ENCODE measurements around the gene PKD2. TPM values are rescaled to one million over a fixed set of nuclear protein-coding genes. Genes with fewer than 3 reads are reported as not detected.

PKD2 gene
- total and polyA plus RNA-seq, 12 donors = 6.5 to 21.5 (median 14.4) TPM

DNA sequence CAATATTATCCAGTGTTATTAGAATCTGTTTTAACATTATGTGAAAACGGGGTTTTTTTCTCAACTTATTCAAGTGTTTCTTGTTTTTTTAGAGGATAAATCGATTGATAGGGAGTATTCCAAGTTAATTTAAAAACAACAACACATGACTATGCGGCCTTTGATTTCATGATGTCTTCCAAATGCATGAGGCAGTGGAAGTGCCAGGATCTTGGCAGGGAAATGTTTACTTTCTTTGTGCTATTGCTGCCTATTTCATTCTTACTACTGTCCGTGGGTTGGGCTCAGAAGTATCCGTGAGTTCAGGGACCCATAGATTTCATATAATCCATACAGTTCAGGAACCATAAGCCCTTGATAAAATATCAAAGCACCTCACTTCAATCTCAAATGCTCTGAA, 86.4 kb downstream of the PKD2 start:
- DNase-seq (no peak), ATAC-seq (no peak)
- WGBS, 2 donors = 88 to 91% methylated on average over 5 of the region's 5 CpGs
- TF ChIP-seq, protein P1, sequence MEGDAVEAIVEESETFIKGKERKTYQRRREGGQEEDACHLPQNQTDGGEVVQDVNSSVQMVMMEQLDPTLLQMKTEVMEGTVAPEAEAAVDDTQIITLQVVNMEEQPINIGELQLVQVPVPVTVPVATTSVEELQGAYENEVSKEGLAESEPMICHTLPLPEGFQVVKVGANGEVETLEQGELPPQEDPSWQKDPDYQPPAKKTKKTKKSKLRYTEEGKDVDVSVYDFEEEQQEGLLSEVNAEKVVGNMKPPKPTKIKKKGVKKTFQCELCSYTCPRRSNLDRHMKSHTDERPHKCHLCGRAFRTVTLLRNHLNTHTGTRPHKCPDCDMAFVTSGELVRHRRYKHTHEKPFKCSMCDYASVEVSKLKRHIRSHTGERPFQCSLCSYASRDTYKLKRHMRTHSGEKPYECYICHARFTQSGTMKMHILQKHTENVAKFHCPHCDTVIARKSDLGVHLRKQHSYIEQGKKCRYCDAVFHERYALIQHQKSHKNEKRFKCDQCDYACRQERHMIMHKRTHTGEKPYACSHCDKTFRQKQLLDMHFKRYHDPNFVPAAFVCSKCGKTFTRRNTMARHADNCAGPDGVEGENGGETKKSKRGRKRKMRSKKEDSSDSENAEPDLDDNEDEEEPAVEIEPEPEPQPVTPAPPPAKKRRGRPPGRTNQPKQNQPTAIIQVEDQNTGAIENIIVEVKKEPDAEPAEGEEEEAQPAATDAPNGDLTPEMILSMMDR (IDR thresholded peaks at IDR 0.05) = no peak
- Histone ChIP-seq H3K4me1 (peaks cover 0 to 13% (median 8%) of the 10 kb centered on the region in 9 donors), H3K4me3 (no peak overlapping the region), H3K27ac (no peak overlapping the region), H3K9me3 (no peaks in the 10 kb centered on the region), H3K27me3 (no peaks in the 10 kb centered on the region), H3K36me3 (peaks cover 0 to 19% (median 0%) of the 10 kb centered on the region in 9 donors)
- intact Hi-C loops (cut with DNase I) = no loop called here

DNA sequence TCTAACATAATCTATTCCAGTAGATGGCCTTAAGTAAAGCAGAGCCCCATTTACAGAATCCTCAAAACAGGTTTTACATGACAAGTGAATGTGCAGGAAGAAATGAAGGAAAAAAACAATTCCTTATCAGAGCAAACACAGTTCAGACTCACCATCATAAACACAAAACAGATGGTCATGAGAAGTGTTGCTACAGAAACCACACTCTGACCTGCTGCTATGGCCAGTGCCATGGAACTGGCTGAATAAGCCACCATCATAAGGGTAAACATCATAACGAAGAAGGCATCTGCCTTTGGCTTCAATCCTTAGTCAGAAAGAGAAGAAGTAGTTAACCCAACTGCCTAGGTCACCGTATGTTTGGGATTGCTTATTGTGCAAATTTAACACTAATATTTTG, 89.9 kb downstream of the PKD2 start:
- no peak for DNase-seq

DNA sequence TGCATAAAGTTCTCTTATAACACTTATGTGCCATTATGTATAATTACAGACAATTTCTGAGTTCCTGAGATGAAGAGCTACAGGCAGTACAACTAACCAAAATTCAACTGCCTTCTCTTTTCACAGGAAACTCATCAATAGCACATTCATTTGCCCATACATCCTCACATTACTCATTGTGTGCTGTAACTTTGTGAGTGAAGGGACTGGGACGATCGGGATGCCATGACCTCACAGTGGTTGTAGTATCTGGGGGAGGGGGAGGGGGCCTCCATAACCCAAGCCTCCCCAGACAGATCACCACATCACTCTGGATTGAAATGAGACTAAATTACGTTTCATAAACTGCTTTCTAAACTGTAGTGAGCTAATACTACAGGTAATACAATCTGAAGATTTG, 90.3 kb downstream of the PKD2 start:
- WGBS, 2 donors = 85 to 87% methylated on average over 3 of the region's 3 CpGs
- Histone ChIP-seq H3K27ac (no peak overlapping the region), H3K36me3 (peaks cover 0 to 19% (median 0%) of the 10 kb centered on the region in 9 donors), H3K4me3 (no peak overlapping the region), H3K4me1 (no peaks in the 10 kb centered on the region), H3K27me3 (no peaks in the 10 kb centered on the region), H3K9me3 (no peaks in the 10 kb centered on the region)
- no peak for DNase-seq
- no peak for ATAC-seq
- intact Hi-C loops (cut with DNase I) = no loop called here
- TF ChIP-seq, protein P1 (IDR thresholded peaks at IDR 0.05) = no peak

More for the DNA sequence above, 89.9 kb downstream of the PKD2 start:
- intact Hi-C loops (cut with DNase I) = no loop called here
- peaks cover 0 to 19% (median 0%) of the 10 kb centered on the region in 9 donors for H3K36me3 ChIP-seq
- H3K27me3 ChIP-seq = no peaks in the 10 kb centered on the region
- TF ChIP-seq, protein P1 (IDR thresholded peaks at IDR 0.05) = no peak
- H3K9me3 ChIP-seq = no peaks in the 10 kb centered on the region
- H3K27ac ChIP-seq = no peak overlapping the region
- no peak for ATAC-seq
- WGBS, 2 donors = 86 to 89% methylated on average over 2 of the region's 2 CpGs
- H3K4me3 ChIP-seq = no peak overlapping the region
- no peaks in the 10 kb centered on the region for H3K4me1 ChIP-seq

DNA sequence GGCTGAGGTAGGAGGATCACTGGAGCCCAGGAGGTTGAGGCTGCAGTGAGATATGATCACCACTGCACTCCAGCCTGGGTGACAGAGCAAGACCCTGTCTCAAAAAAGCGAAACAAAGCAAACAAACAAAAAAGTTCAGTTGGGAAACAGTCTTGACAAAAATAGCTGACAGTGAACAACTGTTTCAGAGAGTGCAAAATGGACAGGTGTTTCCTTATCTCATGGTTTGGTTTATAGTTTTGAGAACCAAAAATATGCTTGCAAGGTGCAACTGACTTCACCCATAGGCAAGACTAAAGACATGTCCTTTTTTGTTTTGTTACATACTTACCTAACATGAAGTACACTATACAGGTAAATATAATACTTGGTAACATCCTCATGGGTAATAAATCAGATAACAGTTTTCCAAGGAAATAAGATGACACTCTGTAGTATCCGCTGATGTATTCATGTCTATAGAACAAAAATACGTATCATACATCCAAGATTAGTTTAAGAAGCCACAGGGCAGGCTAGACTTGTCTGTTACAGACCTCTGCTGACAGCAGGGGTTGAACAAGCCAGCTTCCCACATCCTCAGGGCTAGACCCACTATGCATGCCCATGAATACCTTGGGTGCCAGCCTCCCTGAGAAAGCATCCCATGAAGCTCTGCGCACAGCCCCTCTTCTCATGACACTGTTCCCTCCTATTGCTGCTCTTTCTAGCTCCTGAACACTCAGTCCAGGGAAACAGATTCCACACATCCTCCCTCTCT, 91.7 kb downstream of the PKD2 start:
- TF ChIP-seq, protein P1 (IDR thresholded peaks at IDR 0.05) = no peak
- H3K4me3 ChIP-seq = no peak overlapping the region
- intact Hi-C loops (cut with DNase I) = no loop called here
- ATAC-seq (no peak), DNase-seq (no peak)
- no peaks in the 10 kb centered on the region for H3K4me1 ChIP-seq
- H3K27ac ChIP-seq = no peak overlapping the region
- no peaks in the 10 kb centered on the region for H3K9me3 ChIP-seq
- H3K36me3 ChIP-seq = peaks cover 0 to 19% (median 0%) of the 10 kb centered on the region in 9 donors
- no peaks in the 10 kb centered on the region for H3K27me3 ChIP-seq
- 91 to 97% methylated on average over 4 of the region's 4 CpGs for WGBS, 2 donors
